Trophoblast cell (in vitro differentiated cells and primary cell): Measurements from ENCODE around the gene STPG2.
A peak's percentile ranks its signal among the peaks of the same experiment; 100 is the strongest.
"Not testable (repeated sequence)": the region's sequence is repeated elsewhere in the genome, so short reads cannot be mapped to it uniquely, and the experiment has no call there.

Experiments used
- DNase-seq, 2 donors: peaks; one replicate each; pipeline ENCODE4 v3.0.0-alpha.2; 2016
- H2AFZ ChIP-seq: 2 replicates; pipeline ENCODE4 v1.6.1; 2013; ENCODE audit warnings: low read length, moderate library complexity, mild to moderate bottlenecking; ENCODE audit not compliant: insufficient read depth, poor library complexity
- H2AK5ac ChIP-seq: 2 replicates; pipeline ENCODE4 v1.6.1; 2013; ENCODE audit warnings: mild to moderate bottlenecking, low read length
- H2BK120ac ChIP-seq: 2 replicates; pipeline ENCODE4 v1.6.1; 2013; ENCODE audit warnings: low read length, mild to moderate bottlenecking, moderate library complexity; ENCODE audit not compliant: insufficient read depth, poor library complexity
- H2BK12ac ChIP-seq: 2 replicates; pipeline ENCODE4 v1.6.1; 2013; ENCODE audit warnings: mild to moderate bottlenecking, low read length, moderate library complexity
- H2BK5ac ChIP-seq: 2 replicates; pipeline ENCODE4 v1.6.1; 2013; ENCODE audit warnings: low read length, low read depth, moderate library complexity, mild to moderate bottlenecking; ENCODE audit not compliant: poor library complexity
- H3K14ac ChIP-seq: 2 replicates; pipeline ENCODE4 v1.6.1; 2013; ENCODE audit warnings: mild to moderate bottlenecking, low read length
- H3K18ac ChIP-seq: 2 replicates; pipeline ENCODE4 v1.6.1; 2013; ENCODE audit warnings: mild to moderate bottlenecking, low read length
- H3K23ac ChIP-seq: 2 replicates; pipeline ENCODE4 v1.6.1; 2013; ENCODE audit warnings: low read length
- H3K27ac ChIP-seq: 2 replicates; pipeline ENCODE4 v1.5.1; 2013; ENCODE audit warnings: low read depth, mild to moderate bottlenecking, inconsistent platforms, low read length, moderate library complexity
- H3K27me3 ChIP-seq: 2 replicates; pipeline ENCODE4 v1.6.1; 2013; ENCODE audit warnings: inconsistent platforms, mild to moderate bottlenecking, low read length, moderate library complexity; ENCODE audit not compliant: insufficient read depth
- H3K36me3 ChIP-seq, 2 experiments: 1 replicate in 1 of 2; 2 replicates in 1 of 2; pipeline ENCODE4 v1.6.1; 2013; ENCODE audit warnings: low read length in 2 of 2, mild to moderate bottlenecking in 2 of 2, moderate library complexity in 1 of 2; ENCODE audit not compliant: insufficient read depth in 2 of 2, control insufficient read depth in 1 of 2
- H3K4ac ChIP-seq: 2 replicates; pipeline ENCODE4 v1.6.1; 2013; ENCODE audit warnings: low read depth, mild to moderate bottlenecking, low read length, moderate library complexity
- H3K4me1 ChIP-seq, 2 experiments: 1 replicate in 1 of 2; 2 replicates in 1 of 2; pipeline ENCODE4 v1.6.1; 2013; ENCODE audit warnings: low read length in 2 of 2, mild to moderate bottlenecking in 2 of 2, moderate library complexity in 1 of 2; ENCODE audit not compliant: insufficient read depth in 2 of 2, control insufficient read depth in 1 of 2
- H3K4me2 ChIP-seq: 2 replicates; pipeline ENCODE4 v1.6.1; 2013; ENCODE audit warnings: inconsistent platforms, mild to moderate bottlenecking, low read length, moderate library complexity
- H3K4me3 ChIP-seq: 2 replicates; pipeline ENCODE4 v1.5.1; 2013; ENCODE audit warnings: mild to moderate bottlenecking, low read depth, low read length, inconsistent platforms
- H3K79me1 ChIP-seq: one replicate; pipeline ENCODE4 v1.6.1; 2013; ENCODE audit warnings: low read length
- H3K79me2 ChIP-seq: 2 replicates; pipeline ENCODE4 v1.6.1; 2013; ENCODE audit warnings: low read length, mild to moderate bottlenecking; ENCODE audit not compliant: control insufficient read depth, insufficient read depth, poor library complexity
- H3K9ac ChIP-seq: 2 replicates; pipeline ENCODE4 v1.6.1; 2013; ENCODE audit warnings: mild to moderate bottlenecking, low read length
- H3K9me3 ChIP-seq: 2 replicates; pipeline ENCODE4 v1.6.1; 2013; ENCODE audit warnings: low read depth, mild to moderate bottlenecking, control low read depth, inconsistent platforms, low read length; ENCODE audit not compliant: insufficient read depth
- H4K12ac ChIP-seq: 2 replicates; pipeline ENCODE4 v1.6.1; 2013; ENCODE audit warnings: low read depth, mild to moderate bottlenecking, low read length, moderate library complexity
- H4K8ac ChIP-seq: 2 replicates; pipeline ENCODE4 v1.6.1; 2013; ENCODE audit warnings: low read depth, mild to moderate bottlenecking, low read length, moderate library complexity
- H4K91ac ChIP-seq: one replicate; pipeline ENCODE4 v1.6.1; 2013; ENCODE audit warnings: low read depth, mild to moderate bottlenecking, low read length, moderate library complexity
- WGBS: extraction: QIAGEN DNeasy Blood & Tissue Kit; methylation state at CpG from one replicate; pipeline ENCODE4 v1.1.7; 2013; ENCODE audit warnings: missing lambda C conversion rate; ENCODE audit not compliant: insufficient read length, insufficient coverage; ENCODE audit errors: extremely low coverage; 5-methylcytosine and 5-hydroxymethylcytosine counted together

STPG2 gene

GRCh38 chr4:97903436-97904189 lies 239.7 kb downstream of the STPG2 start:
- H3K14ac ChIP-seq, H3K23ac ChIP-seq, H3K4me2 ChIP-seq: not testable (repeated sequence)

DNA sequence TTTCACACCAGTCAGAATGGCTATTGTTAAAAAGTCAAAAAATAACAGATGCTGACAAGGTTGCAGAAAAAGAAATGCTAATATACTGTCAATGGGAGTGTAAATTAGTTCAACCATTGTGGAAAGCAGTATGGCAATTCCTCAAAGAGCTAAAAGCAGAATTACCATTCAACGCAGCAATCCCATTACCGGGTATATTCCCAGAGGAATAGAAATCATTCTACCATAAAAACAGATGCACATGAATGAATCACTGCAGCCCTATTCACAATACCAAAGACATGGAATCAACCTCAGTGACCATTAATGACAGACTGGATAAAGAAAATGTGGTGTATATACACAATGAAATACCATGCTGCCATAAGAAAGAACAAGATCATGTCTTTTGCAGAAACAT lies 243.0 kb downstream of the STPG2 start:
- Histone ChIP-seq H3K23ac (no peak overlapping the region), H3K4me2 (no peak overlapping the region), H3K4ac (no peak overlapping the region)

More at GRCh38 chr4:97903436-97904189, 239.7 kb downstream of the STPG2 start:
- H2BK12ac ChIP-seq, H2BK120ac ChIP-seq, H4K91ac ChIP-seq, H3K9ac ChIP-seq, H3K4ac ChIP-seq, H3K79me1 ChIP-seq, H3K27ac ChIP-seq, H3K4me3 ChIP-seq, H3K18ac ChIP-seq, H3K79me2 ChIP-seq, H3K27me3 ChIP-seq, H2AK5ac ChIP-seq, H3K36me3 ChIP-seq, H2BK5ac ChIP-seq, H3K9me3 ChIP-seq, H2AFZ ChIP-seq, H4K8ac ChIP-seq, H3K4me1 ChIP-seq, H4K12ac ChIP-seq, DNase-seq: not testable (repeated sequence)
- WGBS = no CpG with 5 or more reads among the region's 23 CpGs

DNA sequence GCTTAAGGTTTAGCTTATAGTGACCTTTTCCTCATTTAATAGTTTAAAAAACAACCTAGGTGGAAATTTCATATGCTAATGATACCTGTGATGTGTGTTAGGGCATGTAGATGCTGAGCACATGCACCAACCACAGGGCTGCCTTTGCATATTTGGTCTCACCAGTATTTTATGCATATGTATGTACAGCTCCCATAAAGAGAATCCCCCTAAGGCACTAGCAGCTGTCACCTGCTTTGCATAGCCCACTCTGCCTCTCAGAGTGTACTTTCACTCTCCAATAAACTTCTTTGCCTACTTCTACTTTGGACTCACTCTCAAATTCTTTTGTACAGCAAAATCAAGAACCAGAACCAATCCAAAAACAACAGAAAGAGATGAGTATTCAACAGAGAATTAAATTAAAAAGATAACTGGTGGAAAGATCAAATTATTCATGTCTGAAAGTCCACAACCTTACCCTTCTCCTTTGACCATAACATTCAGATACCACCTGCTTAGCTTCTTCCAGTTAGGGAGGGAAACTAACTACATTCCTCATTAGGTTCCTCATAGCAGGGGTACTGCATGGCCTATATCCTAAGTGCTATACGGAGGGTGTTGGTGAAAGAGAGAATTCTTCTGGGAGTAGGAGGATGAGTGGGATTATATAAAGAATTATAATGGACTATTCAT lies 250.5 kb downstream of the STPG2 start:
- Histone ChIP-seq H3K4ac (no peak overlapping the region), H3K27me3 (no peaks in the 10 kb centered on the region), H3K4me1 (peaks cover 0 to 2% of the 10 kb centered on the region in 2 experiments), H3K27ac (no peak overlapping the region), H3K36me3 (no peaks in the 10 kb centered on the region), H3K18ac (no peak overlapping the region), H3K79me1 (no peaks in the 10 kb centered on the region), H4K12ac (no peak overlapping the region), H3K79me2 (no peaks in the 10 kb centered on the region), H3K9ac (no peak overlapping the region), H3K14ac (no peak overlapping the region), H2AK5ac (no peak overlapping the region), H3K9me3 (no peaks in the 10 kb centered on the region), H3K23ac (peak overlapping the region; percentile 89), H3K4me2 (no peak overlapping the region), H2BK120ac (no peak overlapping the region), H2BK12ac (no peak overlapping the region), H4K91ac (no peak overlapping the region), H2AFZ (no peak overlapping the region), H2BK5ac (no peak overlapping the region), H4K8ac (no peak overlapping the region), H3K4me3 (no peak overlapping the region)
- DNase-seq = no peak
- WGBS = no CpG with 5 or more reads among the region's 1 CpG

More for the DNA sequence above, 243.0 kb downstream of the STPG2 start:
- Histone ChIP-seq H3K4me1 (no peaks in the 10 kb centered on the region), H2BK5ac (no peak overlapping the region), H4K12ac (no peak overlapping the region), H3K27me3 (no peaks in the 10 kb centered on the region), H2AFZ (no peak overlapping the region), H2BK120ac (no peak overlapping the region), H3K18ac (no peak overlapping the region), H4K8ac (no peak overlapping the region), H3K36me3 (no peaks in the 10 kb centered on the region), H3K14ac (no peak overlapping the region), H2BK12ac (no peak overlapping the region), H3K27ac (no peak overlapping the region), H3K4me3 (no peak overlapping the region), H3K79me2 (no peaks in the 10 kb centered on the region), H4K91ac (no peak overlapping the region), H3K79me1 (no peaks in the 10 kb centered on the region), H2AK5ac (no peak overlapping the region), H3K9ac (no peak overlapping the region), H3K9me3 (no peaks in the 10 kb centered on the region)
- no peak for DNase-seq
- WGBS = no CpG with 5 or more reads among the region's 2 CpGs

GRCh38 chr4:97879942-97880341 lies 263.3 kb downstream of the STPG2 start:
- Histone ChIP-seq H4K12ac (no peak overlapping the region), H4K8ac (no peak overlapping the region), H2AFZ (no peak overlapping the region), H2BK12ac (no peak overlapping the region), H3K18ac (no peak overlapping the region), H2AK5ac (no peak overlapping the region), H3K9me3 (no peaks in the 10 kb centered on the region), H3K79me2 (no peaks in the 10 kb centered on the region), H3K79me1 (no peaks in the 10 kb centered on the region), H3K23ac (no peak overlapping the region), H3K4me3 (no peak overlapping the region), H3K14ac (no peak overlapping the region), H4K91ac (no peak overlapping the region), H3K4me1 (no peaks in the 10 kb centered on the region), H3K27ac (no peak overlapping the region), H3K27me3 (no peaks in the 10 kb centered on the region), H3K4me2 (no peak overlapping the region), H3K36me3 (no peaks in the 10 kb centered on the region), H2BK5ac (no peak overlapping the region), H3K9ac (no peak overlapping the region), H3K4ac (no peak overlapping the region), H2BK120ac (no peak overlapping the region)
- DNase-seq = no peak
- WGBS = no CpG with 5 or more reads among the region's 2 CpGs
